ENCODE data around the gene FASLG. TPM values are rescaled to one million over a fixed set of nuclear protein-coding genes. Genes with fewer than 3 reads are reported as not detected.

FASLG gene
- polyA plus RNA-seq, 3 donors: not detected

DNA sequence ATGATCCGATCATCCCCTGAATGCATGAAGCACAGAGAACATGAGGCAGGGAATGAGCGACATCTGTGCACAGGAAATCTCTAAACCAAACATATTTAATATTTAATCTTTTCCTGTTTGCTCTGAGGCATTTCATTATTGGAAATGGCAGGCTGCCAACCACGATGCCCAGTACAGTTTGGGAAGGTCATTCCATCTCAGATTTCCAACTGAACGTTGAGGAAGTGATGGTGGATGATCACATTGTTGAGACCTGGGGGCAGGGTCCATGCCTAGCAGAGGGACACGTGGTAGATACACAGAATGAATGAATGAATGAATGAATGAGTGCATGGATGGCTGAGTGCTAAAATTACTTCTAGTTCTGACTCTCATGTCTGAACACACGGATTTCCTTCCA lies 15.9 kb upstream of the FASLG start:
- TF ChIP-seq, protein P1, sequence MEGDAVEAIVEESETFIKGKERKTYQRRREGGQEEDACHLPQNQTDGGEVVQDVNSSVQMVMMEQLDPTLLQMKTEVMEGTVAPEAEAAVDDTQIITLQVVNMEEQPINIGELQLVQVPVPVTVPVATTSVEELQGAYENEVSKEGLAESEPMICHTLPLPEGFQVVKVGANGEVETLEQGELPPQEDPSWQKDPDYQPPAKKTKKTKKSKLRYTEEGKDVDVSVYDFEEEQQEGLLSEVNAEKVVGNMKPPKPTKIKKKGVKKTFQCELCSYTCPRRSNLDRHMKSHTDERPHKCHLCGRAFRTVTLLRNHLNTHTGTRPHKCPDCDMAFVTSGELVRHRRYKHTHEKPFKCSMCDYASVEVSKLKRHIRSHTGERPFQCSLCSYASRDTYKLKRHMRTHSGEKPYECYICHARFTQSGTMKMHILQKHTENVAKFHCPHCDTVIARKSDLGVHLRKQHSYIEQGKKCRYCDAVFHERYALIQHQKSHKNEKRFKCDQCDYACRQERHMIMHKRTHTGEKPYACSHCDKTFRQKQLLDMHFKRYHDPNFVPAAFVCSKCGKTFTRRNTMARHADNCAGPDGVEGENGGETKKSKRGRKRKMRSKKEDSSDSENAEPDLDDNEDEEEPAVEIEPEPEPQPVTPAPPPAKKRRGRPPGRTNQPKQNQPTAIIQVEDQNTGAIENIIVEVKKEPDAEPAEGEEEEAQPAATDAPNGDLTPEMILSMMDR (IDR thresholded peaks at IDR 0.05): no peak
- H3K27ac Mint-ChIP-seq: peak overlapping the region in 2 of 7 donors; percentile 16 to 52
- Histone ChIP-seq H3K4me2 (replicated peaks; ENCODE audit: extremely low read depth, low read length, poor library complexity, severe bottlenecking) (peak overlapping the region; percentile 45), H2AFZ (ENCODE audit: insufficient read depth, low read depth, low read length, poor library complexity, severe bottlenecking) (no peak overlapping the region), H3K4me1 (ENCODE audit: control insufficient read depth in 1 of 2, insufficient read depth in 2 of 2, low read length in 2 of 2) (peaks cover 14 to 15% of the 10 kb centered on the region in 2 donors), H3K9me3 (replicated peaks in 1 of 2; ENCODE audit: control insufficient read depth in 1 of 2, insufficient read depth in 1 of 2, low read length in 2 of 2) (no peaks in the 10 kb centered on the region), H3K27me3 (ENCODE audit: control insufficient read depth in 2 of 2, insufficient read depth in 2 of 2, low read length in 2 of 2) (no peaks in the 10 kb centered on the region), H3K79me2 (ENCODE audit: insufficient read depth, low read length) (no peaks in the 10 kb centered on the region), H3K36me3 (replicated peaks in 1 of 2; ENCODE audit: control insufficient read depth in 1 of 2, insufficient read depth in 2 of 2, low read length in 2 of 2) (no peaks in the 10 kb centered on the region), H3K27ac (ENCODE audit: low read depth in 1 of 2, low read length in 2 of 2) (no peak overlapping the region), H3K9ac (ENCODE audit: insufficient read depth, low read length, poor library complexity, severe bottlenecking) (no peak overlapping the region), H4K20me1 (ENCODE audit: insufficient read depth, low read length) (no peaks in the 10 kb centered on the region), H3K4me3 (replicated peaks in 1 of 3; ENCODE audit: low read depth in 2 of 3, low read length in 3 of 3) (no peak overlapping the region)
- H3K36me3 Mint-ChIP-seq: no peaks in the 10 kb centered on the region
- no peak overlapping the region for H3K4me3 Mint-ChIP-seq
- intact Hi-C loops (cut with micrococcal nuclease): no loop called here
- 63% methylated on average over 3 of the region's 6 CpGs for WGBS (ENCODE audit: insufficient coverage)
- peaks cover 28% of the 10 kb centered on the region for H3K4me1 Mint-ChIP-seq
- H3K9me3 Mint-ChIP-seq: no peaks in the 10 kb centered on the region
- H3K27me3 Mint-ChIP-seq (ENCODE audit: low read depth in 3 of 3): peaks cover 0 to 2% (median 0%) of the 10 kb centered on the region in 3 donors
- DNase-seq: no peak

DNA sequence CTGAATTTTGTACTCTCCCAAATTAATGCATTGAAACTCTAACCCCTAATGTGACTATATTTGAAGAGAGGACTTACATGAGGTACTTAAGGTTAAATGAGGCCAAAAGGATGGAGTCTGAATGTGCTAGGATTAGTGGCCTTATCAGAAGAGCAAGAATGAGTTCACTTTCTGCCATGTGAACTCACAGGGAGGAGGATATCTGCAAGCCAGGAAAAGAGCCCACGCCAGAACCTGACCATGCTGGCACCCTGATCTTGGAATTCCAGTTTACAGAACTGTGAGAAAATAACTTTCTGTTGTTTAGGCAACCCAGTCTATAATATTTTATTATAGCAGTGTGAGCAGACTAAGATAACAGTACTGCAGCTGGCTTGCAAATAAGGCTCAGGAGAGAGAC lies 12.2 kb upstream of the FASLG start:
- H3K9me3 ChIP-seq (replicated peaks in 1 of 2; ENCODE audit: control insufficient read depth in 1 of 2, insufficient read depth in 1 of 2, low read length in 2 of 2): no peaks in the 10 kb centered on the region
- no peak overlapping the region for H3K4me2 ChIP-seq (replicated peaks; ENCODE audit: extremely low read depth, low read length, poor library complexity, severe bottlenecking)
- H3K27me3 Mint-ChIP-seq (ENCODE audit: low read depth in 3 of 3): peaks cover 0 to 2% (median 0%) of the 10 kb centered on the region in 3 donors
- H3K27ac ChIP-seq (ENCODE audit: low read depth in 1 of 2, low read length in 2 of 2): no peak overlapping the region
- TF ChIP-seq, protein P1 (IDR thresholded peaks at IDR 0.05): no peak
- no peaks in the 10 kb centered on the region for H3K36me3 ChIP-seq (replicated peaks in 1 of 2; ENCODE audit: control insufficient read depth in 1 of 2, insufficient read depth in 2 of 2, low read length in 2 of 2)
- H2AFZ ChIP-seq (ENCODE audit: insufficient read depth, low read depth, low read length, poor library complexity, severe bottlenecking): no peak overlapping the region
- H3K27ac Mint-ChIP-seq: no peak overlapping the region
- H3K4me3 ChIP-seq (replicated peaks in 1 of 3; ENCODE audit: low read depth in 2 of 3, low read length in 3 of 3): no peak overlapping the region
- no peak overlapping the region for H3K4me3 Mint-ChIP-seq
- no peak overlapping the region for H3K9ac ChIP-seq (ENCODE audit: insufficient read depth, low read length, poor library complexity, severe bottlenecking)
- peaks cover 19% of the 10 kb centered on the region for H3K4me1 Mint-ChIP-seq
- intact Hi-C loops (cut with micrococcal nuclease): no loop called here
- H3K4me1 ChIP-seq (ENCODE audit: control insufficient read depth in 1 of 2, insufficient read depth in 2 of 2, low read length in 2 of 2): peaks cover 12 to 14% of the 10 kb centered on the region in 2 donors
- no peaks in the 10 kb centered on the region for H4K20me1 ChIP-seq (ENCODE audit: insufficient read depth, low read length)
- H3K27me3 ChIP-seq (ENCODE audit: control insufficient read depth in 2 of 2, insufficient read depth in 2 of 2, low read length in 2 of 2): no peaks in the 10 kb centered on the region
- peaks cover 0 to 3% (median 0%) of the 10 kb centered on the region in 7 donors for H3K9me3 Mint-ChIP-seq
- H3K79me2 ChIP-seq (ENCODE audit: insufficient read depth, low read length): no peaks in the 10 kb centered on the region
- no peaks in the 10 kb centered on the region for H3K36me3 Mint-ChIP-seq
- DNase-seq: no peak
- WGBS (ENCODE audit: insufficient coverage): no CpG with 5 or more reads among the region's 1 CpG
